ENCODE results near the gene GPR143.

Gene GPR143

DNA sequence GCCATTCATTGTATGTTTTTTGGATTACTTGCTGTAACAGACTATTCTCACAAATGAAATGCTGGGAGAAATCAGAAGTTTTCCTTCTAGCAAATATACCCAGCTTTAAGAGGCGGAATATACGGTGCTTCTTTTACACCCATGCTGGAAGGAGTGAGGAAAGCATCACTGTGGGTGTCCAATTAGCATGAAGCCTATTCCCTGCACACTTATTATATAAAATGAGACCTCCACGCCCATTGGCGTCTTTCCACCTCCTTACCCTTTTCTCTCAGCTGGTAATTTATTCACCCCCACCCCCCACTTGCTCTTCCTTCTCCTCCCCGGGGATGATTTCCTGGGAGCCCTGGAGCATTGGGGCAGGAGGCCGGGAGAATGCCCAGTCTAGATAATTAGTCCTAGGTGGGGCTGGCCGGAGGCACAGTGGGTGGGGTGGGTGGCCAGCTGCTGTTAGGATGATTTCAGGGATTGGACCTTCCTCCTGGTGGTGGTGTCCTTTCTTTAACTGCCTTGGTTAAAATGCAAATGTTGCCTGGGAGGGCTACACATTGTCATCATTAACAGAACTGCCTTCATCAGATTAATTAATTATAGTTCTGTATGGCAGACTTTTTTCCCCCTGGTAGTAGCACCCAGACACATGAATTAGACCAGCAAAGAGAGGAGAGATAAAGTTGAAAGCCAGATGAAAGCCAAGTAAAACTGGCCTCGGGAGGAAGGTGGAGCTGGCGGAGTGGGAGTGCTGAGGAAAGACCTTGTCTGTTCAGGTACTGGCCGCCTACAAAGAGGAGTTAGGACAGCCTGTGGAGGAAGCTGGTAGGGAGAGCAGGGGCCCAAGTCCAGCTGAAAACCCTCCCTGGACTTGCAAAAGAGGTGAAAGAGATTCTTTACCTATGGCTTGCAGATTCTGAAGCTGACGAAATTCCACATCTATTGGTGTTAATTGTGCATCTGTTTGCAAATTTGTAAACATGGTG is 32.0 kb upstream of the GPR143 start:
- no peak for TF ChIP-seq CTCF (conservative IDR thresholded peaks at IDR 0.05; ENCODE audit: low read depth)
- POLR2A ChIA-PET (ENCODE audit: low non-redundant PET): interaction anchor here (0.8 kb wide), 1 partner anchor 16 kb away, joined by 3 read pairs; no protein-coding TSS in a partner anchor
- no peak overlapping the region for H3K27ac ChIP-seq
- no peak for DNase-seq (ENCODE audit: low spot score)
- CTCF ChIA-PET: no interaction called here

DNA sequence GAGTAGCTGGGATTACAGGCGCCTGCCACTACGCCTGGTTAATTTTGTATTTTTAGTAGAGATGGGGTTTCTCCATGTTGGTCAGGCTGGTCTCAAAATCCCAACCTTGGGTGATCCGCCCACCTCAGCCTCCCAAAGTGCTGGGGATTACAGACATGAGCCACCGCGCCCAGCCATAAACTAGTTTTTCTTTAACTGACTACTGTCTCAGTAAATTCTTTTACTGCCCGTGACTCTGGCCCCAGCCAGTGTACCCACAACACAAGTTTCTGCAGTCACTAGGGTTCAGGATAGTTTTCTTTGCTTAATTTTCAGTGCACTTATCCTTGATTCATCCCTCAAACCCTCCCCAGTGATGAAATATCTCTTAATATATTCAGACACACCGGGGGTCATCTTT is 28.8 kb upstream of the GPR143 start:
- DNase-seq (ENCODE audit: low spot score): no peak
- TF ChIP-seq CTCF (conservative IDR thresholded peaks at IDR 0.05; ENCODE audit: low read depth): no peak
- POLR2A ChIA-PET (ENCODE audit: low non-redundant PET): no interaction called here
- CTCF ChIA-PET: no interaction called here
- H3K27ac ChIP-seq: no peak overlapping the region

DNA sequence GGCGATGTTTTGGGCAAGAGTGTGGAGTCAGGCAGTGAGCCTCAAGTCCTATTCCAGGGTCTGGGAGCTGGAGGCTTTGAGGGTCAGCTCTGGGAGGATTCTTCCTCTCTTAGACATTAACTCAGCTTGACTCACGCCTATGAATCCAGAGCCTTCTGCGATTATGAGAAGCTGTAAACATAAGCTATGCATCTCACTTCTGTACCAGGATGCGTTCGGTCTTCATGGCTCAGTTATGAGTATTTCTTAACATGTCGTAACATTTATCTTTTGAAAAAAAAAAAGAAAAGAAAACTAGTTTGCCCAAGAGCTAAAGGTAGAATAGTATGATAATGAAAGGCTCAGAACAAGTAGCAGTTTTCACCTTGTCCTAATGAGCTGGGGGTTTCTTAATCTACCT is 25.2 kb upstream of the GPR143 start:
- ChIA-PET CTCF (no interaction called here), POLR2A (ENCODE audit: low non-redundant PET) (no interaction called here)
- H3K27ac ChIP-seq: no peak overlapping the region
- TF ChIP-seq CTCF (conservative IDR thresholded peaks at IDR 0.05; ENCODE audit: low read depth): no peak
- DNase-seq (ENCODE audit: low spot score): no peak

DNA sequence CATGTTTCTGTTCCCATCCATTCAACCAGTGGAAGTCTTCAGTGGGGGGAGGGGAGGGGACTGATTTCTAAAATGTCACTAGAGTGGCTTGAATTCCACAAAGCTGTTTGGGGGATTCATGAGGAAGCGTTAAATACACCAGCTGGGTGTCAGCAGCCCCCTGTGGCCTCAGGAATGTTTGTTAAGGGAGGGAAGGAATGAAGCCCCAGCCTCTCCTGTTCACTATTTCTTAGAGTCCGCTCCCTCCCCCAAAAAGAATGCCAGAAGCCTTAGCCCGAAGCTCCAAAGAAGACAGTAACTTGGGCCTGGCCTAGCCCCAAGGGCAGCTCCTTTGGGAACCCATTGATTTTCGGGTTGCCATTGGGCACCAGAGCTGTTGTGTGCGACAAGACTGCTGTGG is 23.9 kb upstream of the GPR143 start:
- ChIA-PET POLR2A (ENCODE audit: low non-redundant PET) (no interaction called here), CTCF (no interaction called here)
- no peak for TF ChIP-seq CTCF (conservative IDR thresholded peaks at IDR 0.05; ENCODE audit: low read depth)
- no peak for DNase-seq (ENCODE audit: low spot score)
- H3K27ac ChIP-seq: no peak overlapping the region

DNA sequence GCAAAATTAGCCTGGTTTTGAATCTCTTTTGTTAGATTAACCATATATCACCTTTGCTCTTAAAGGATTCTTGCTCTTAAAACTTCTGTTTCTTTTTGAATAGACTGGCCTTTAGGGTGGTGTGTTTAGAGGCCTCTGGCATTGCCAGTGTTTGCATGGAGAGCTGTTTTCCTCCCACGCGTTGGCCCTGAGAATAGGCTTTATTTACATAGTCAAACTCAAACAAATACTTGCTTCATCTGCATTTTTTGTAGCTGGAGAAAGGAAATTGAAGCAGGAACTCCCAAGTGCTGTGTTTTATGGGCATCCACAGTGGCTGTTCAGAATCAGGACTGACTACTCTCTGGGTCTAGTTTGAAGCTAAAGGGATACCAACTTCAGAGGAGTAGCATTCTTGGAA is 23.3 kb upstream of the GPR143 start:
- no peak overlapping the region for H3K27ac ChIP-seq
- DNase-seq (ENCODE audit: low spot score): no peak
- ChIA-PET CTCF (interaction anchor here (0.5 kb wide), 1 partner anchor 155 kb away, joined by 3 read pairs; no protein-coding TSS in a partner anchor), POLR2A (ENCODE audit: low non-redundant PET) (no interaction called here)
- TF ChIP-seq CTCF (conservative IDR thresholded peaks at IDR 0.05; ENCODE audit: low read depth): no peak

DNA sequence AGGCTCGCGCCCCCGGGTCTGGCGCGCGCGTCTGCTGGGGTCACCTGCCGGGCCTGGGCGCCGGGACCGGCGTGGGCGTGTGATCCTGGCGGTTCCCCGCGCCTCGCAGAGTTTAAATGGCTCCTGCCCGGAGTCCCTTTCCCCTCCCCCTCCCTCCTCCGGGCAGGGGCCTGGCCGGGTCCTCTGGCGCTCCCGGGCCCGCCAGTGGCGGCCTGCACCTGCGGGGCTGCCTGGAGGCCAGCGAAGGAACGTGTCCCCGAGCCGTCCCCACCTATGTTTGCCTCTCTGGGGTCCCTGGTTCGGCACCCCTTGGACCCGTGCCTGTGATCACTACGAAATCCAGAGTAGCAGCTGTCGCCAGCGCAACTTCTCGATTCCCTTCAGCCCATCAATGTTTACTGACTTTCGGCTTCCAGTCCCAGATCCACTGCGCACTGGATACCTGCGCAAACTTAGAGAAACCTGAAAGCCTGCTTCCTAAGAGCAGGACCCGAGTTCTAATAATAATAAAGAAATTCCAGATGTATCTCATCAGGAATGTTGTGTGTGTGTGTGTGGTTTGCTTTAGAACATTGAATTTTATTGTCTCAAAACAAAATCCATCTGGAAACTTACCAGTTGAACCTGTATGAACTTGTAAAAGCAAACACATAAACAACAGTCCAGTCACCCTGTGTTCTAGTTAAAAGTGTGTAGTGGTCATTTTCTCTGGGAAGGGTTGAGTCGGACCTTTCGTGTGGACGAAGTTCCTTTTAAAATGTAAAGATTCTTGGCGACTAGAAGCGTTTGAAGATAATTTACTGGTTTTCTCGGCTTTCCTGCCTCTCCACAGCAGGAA is 21.4 kb upstream of the GPR143 start:
- DNase-seq (ENCODE audit: low spot score): no peak
- H3K27ac ChIP-seq: no peak overlapping the region
- CTCF ChIA-PET: no interaction called here
- POLR2A ChIA-PET (ENCODE audit: low non-redundant PET): no interaction called here
- no peak for TF ChIP-seq CTCF (conservative IDR thresholded peaks at IDR 0.05; ENCODE audit: low read depth)
